Measurements from ENCODE around the gene MGAT1.
A peak's percentile ranks its signal among the peaks of the same experiment; 100 is the strongest.

MGAT1 gene

GRCh38 chr5:180823940-180824629, 21.5 kb upstream of the MGAT1 start:
- no peak for DNase-seq (ENCODE audit: low read depth in 2 of 2)

GRCh38 chr5:180823346-180823745, 20.7 kb upstream of the MGAT1 start:
- no peak for DNase-seq (ENCODE audit: low read depth in 2 of 2)

- DNase-seq (ENCODE audit: low read depth in 2 of 2), result no peak
Measured at GRCh38 chr5:180821538-180821937, 18.9 kb upstream of the MGAT1 start.

GRCh38 chr5:180820788-180821321, 18.2 kb upstream of the MGAT1 start:
- DNase-seq (ENCODE audit: low read depth in 2 of 2), result no peak

GRCh38 chr5:180818677-180819341, 16.2 kb upstream of the MGAT1 start:
- DNase-seq (ENCODE audit: low read depth in 2 of 2), result no peak

GRCh38 chr5:180817893-180818674, 15.5 kb upstream of the MGAT1 start:
- DNase-seq (ENCODE audit: low read depth in 2 of 2), result no peak

GRCh38 chr5:180816608-180817534, 14.3 kb upstream of the MGAT1 start:
- DNase-seq (ENCODE audit: low read depth in 2 of 2), result no peak

GRCh38 chr5:180815293-180815917, 12.8 kb upstream of the MGAT1 start:
- DNase-seq (ENCODE audit: low read depth in 2 of 2), result no peak

GRCh38 chr5:180813420-180813819, 10.8 kb upstream of the MGAT1 start:
- DNase-seq (ENCODE audit: low read depth in 2 of 2), result no peak

- no peak for DNase-seq (ENCODE audit: low read depth in 2 of 2)
Measured at GRCh38 chr5:180811623-180812124, 9.1 kb upstream of the MGAT1 start.

GRCh38 chr5:180810959-180811622, 8.5 kb upstream of the MGAT1 start:
- DNase-seq (ENCODE audit: low read depth in 2 of 2), result no peak

GRCh38 chr5:180810210-180810958, 7.8 kb upstream of the MGAT1 start:
- peak; percentile 93 to 94 for DNase-seq (ENCODE audit: low read depth in 2 of 2)

GRCh38 chr5:180809403-180810209, 7.0 kb upstream of the MGAT1 start:
- peak; percentile 66 to 77 for DNase-seq (ENCODE audit: low read depth in 2 of 2)

- DNase-seq (ENCODE audit: low read depth in 2 of 2), result no peak
Measured at GRCh38 chr5:180808461-180809000, 5.9 kb upstream of the MGAT1 start.

GRCh38 chr5:180807654-180808414, 5.2 kb upstream of the MGAT1 start:
- no peak for DNase-seq (ENCODE audit: low read depth in 2 of 2)

GRCh38 chr5:180807046-180807445, 4.4 kb upstream of the MGAT1 start:
- DNase-seq (ENCODE audit: low read depth in 2 of 2), result no peak

GRCh38 chr5:180806351-180807011, 3.9 kb upstream of the MGAT1 start:
- no peak for DNase-seq (ENCODE audit: low read depth in 2 of 2)
